Activated CD4-positive, alpha-beta T cell treated with anti-CD3 and anti-CD28 coated beads for 1 hour (primary cell): ENCODE results near the gene TSPEAR.
"Not testable (repeated sequence)": the region's sequence is repeated elsewhere in the genome, so short reads cannot be mapped to it uniquely, and the experiment has no call there.

Experiments used
- DNase-seq: peaks from one replicate; pipeline ENCODE4 v3.0.0-alpha.2; 2020

The TSPEAR gene

GRCh38 chr21:44649521-44650100 lies 61.8 kb downstream of the TSPEAR start:
- DNase-seq: no peak

GRCh38 chr21:44648557-44649311 lies 62.6 kb downstream of the TSPEAR start:
- DNase-seq: no peak

GRCh38 chr21:44647222-44647552 lies 64.2 kb downstream of the TSPEAR start:
- DNase-seq: no peak

GRCh38 chr21:44646366-44647221 lies 64.8 kb downstream of the TSPEAR start, which contains the start of gene KRTAP10-11:
Gene KRTAP10-11 (plus strand): TSS chr21:44646414. CDS start chr21:44646459, 45 bp downstream.
- DNase-seq: not testable (repeated sequence)

- no peak for DNase-seq
Observed at GRCh38 chr21:44644878-44645277, 66.5 kb downstream of the TSPEAR start.

- no peak for DNase-seq
Observed at GRCh38 chr21:44643741-44644310, 67.5 kb downstream of the TSPEAR start.

- DNase-seq: no peak
Observed at GRCh38 chr21:44640761-44641160, 70.6 kb downstream of the TSPEAR start.

GRCh38 chr21:44639331-44639655 lies 72.1 kb downstream of the TSPEAR start:
- DNase-seq: no peak

- DNase-seq: not testable (repeated sequence)
Observed at GRCh38 chr21:44638506-44639330, 72.7 kb downstream of the TSPEAR start.

- not testable (repeated sequence) for DNase-seq
Observed at GRCh38 chr21:44637851-44638348, 73.5 kb downstream of the TSPEAR start.

- DNase-seq: no peak
Observed at GRCh38 chr21:44637018-44637850, 74.1 kb downstream of the TSPEAR start, which contains the start of gene KRTAP10-10. Gene KRTAP10-10 (plus strand): TSS chr21:44637356. CDS start chr21:44637418, 62 bp downstream.

GRCh38 chr21:44636209-44637017 lies 75.0 kb downstream of the TSPEAR start:
- no peak for DNase-seq

GRCh38 chr21:44632067-44632466 lies 79.3 kb downstream of the TSPEAR start:
- no peak for DNase-seq

- DNase-seq: no peak
Observed at GRCh38 chr21:44630440-44630839, 80.9 kb downstream of the TSPEAR start.

GRCh38 chr21:44628707-44629391 lies 82.5 kb downstream of the TSPEAR start:
- no peak for DNase-seq

GRCh38 chr21:44627831-44628233 lies 83.5 kb downstream of the TSPEAR start:
- not testable (repeated sequence) for DNase-seq

- not testable (repeated sequence) for DNase-seq
Observed at GRCh38 chr21:44627181-44627822, 84.1 kb downstream of the TSPEAR start.

GRCh38 chr21:44626673-44627143 lies 84.7 kb downstream of the TSPEAR start, which contains the start of gene KRTAP10-9:
Gene KRTAP10-9 (plus strand): TSS chr21:44627093. CDS start chr21:44627172, 79 bp downstream.
- DNase-seq: no peak

- DNase-seq: no peak
Observed at GRCh38 chr21:44626262-44626661, 85.1 kb downstream of the TSPEAR start.
